Measurements from ENCODE around the gene ZNF483. TPM values are rescaled to one million over a fixed set of nuclear protein-coding genes. Genes with fewer than 3 reads are reported as not detected.
A peak's percentile ranks its signal among the peaks of the same experiment; 100 is the strongest.

ZNF483 gene
- total RNA-seq, 2 donors from 2014 or later: 20.9 to 21.0 TPM

GRCh38 chr9:111514967-111515366 lies 10.0 kb upstream of the ZNF483 start:
- no peaks in the 10 kb centered on the region for H3K4me1 ChIP-seq (ENCODE audit: control insufficient read depth, insufficient read depth, low read length)
- H3K36me3 Mint-ChIP-seq (ENCODE audit: low read depth): peaks cover 2% of the 10 kb centered on the region
- H3K9ac ChIP-seq (ENCODE audit: extremely low read depth, low read length, poor library complexity, severe bottlenecking): no peak overlapping the region
- no peak overlapping the region for H3K27ac Mint-ChIP-seq
- H3K27ac ChIP-seq (ENCODE audit: low read depth, low read length): no peak overlapping the region
- H3K4me3 Mint-ChIP-seq: no peak overlapping the region
- no peaks in the 10 kb centered on the region for H3K36me3 ChIP-seq (ENCODE audit: control insufficient read depth, insufficient read depth, low read length)
- DNase-seq: no peak
- H3K27me3 ChIP-seq (ENCODE audit: control insufficient read depth, insufficient read depth, low read length, poor library complexity, severe bottlenecking): no peaks in the 10 kb centered on the region
- H3K4me1 Mint-ChIP-seq: no peaks in the 10 kb centered on the region
- H3K27me3 Mint-ChIP-seq (ENCODE audit: insufficient read depth): no peaks in the 10 kb centered on the region
- H3K9me3 ChIP-seq (ENCODE audit: control insufficient read depth, low read length): peaks cover 9% of the 10 kb centered on the region
- H3K9me3 Mint-ChIP-seq: peaks cover 31% of the 10 kb centered on the region
- H3K4me3 ChIP-seq (ENCODE audit: low read length): no peak overlapping the region
- no peak for TF ChIP-seq CTCF (conservative IDR thresholded peaks at IDR 0.05)

GRCh38 chr9:111516061-111516465 lies 8.9 kb upstream of the ZNF483 start:
- no peak overlapping the region for H3K9ac ChIP-seq (ENCODE audit: extremely low read depth, low read length, poor library complexity, severe bottlenecking)
- H3K27me3 ChIP-seq (ENCODE audit: control insufficient read depth, insufficient read depth, low read length, poor library complexity, severe bottlenecking): no peaks in the 10 kb centered on the region
- Mint-ChIP-seq H3K9me3 (peaks cover 22% of the 10 kb centered on the region), H3K4me1 (peaks cover 3% of the 10 kb centered on the region), H3K36me3 (ENCODE audit: low read depth) (no peaks in the 10 kb centered on the region), H3K27me3 (ENCODE audit: insufficient read depth) (no peaks in the 10 kb centered on the region), H3K27ac (no peak overlapping the region), H3K4me3 (no peak overlapping the region)
- no peak for TF ChIP-seq CTCF (conservative IDR thresholded peaks at IDR 0.05)
- no peaks in the 10 kb centered on the region for H3K36me3 ChIP-seq (ENCODE audit: control insufficient read depth, insufficient read depth, low read length)
- WGBS, 2 experiments (ENCODE audit: insufficient coverage in 1 of 2, insufficient read length in 1 of 2): 92 to 93% methylated on average over 2 of the region's 2 CpGs
- H3K9me3 ChIP-seq (ENCODE audit: control insufficient read depth, low read length): peaks cover 12% of the 10 kb centered on the region
- H3K27ac ChIP-seq (ENCODE audit: low read depth, low read length): no peak overlapping the region
- H3K4me1 ChIP-seq (ENCODE audit: control insufficient read depth, insufficient read depth, low read length): no peaks in the 10 kb centered on the region
- DNase-seq: peak; percentile 51
- H3K4me3 ChIP-seq (ENCODE audit: low read length): no peak overlapping the region

GRCh38 chr9:111524731-111525055 lies 286 bp upstream of the ZNF483 start:
- H3K27me3 ChIP-seq (ENCODE audit: control insufficient read depth, insufficient read depth, low read length, poor library complexity, severe bottlenecking): peaks cover 10% of the 10 kb centered on the region
- Mint-ChIP-seq H3K36me3 (ENCODE audit: low read depth) (peaks cover 3% of the 10 kb centered on the region), H3K4me3 (peak overlapping the region; percentile 82), H3K4me1 (peaks cover 22% of the 10 kb centered on the region), H3K27me3 (ENCODE audit: insufficient read depth) (peaks cover 10% of the 10 kb centered on the region), H3K9me3 (no peaks in the 10 kb centered on the region), H3K27ac (no peak overlapping the region)
- no peak overlapping the region for H3K27ac ChIP-seq (ENCODE audit: low read depth, low read length)
- H3K9ac ChIP-seq (ENCODE audit: extremely low read depth, low read length, poor library complexity, severe bottlenecking): no peak overlapping the region
- peak overlapping the region; percentile 92 for H3K4me3 ChIP-seq (ENCODE audit: low read length)
- TF ChIP-seq CTCF (conservative IDR thresholded peaks at IDR 0.05): no peak
- H3K36me3 ChIP-seq (ENCODE audit: control insufficient read depth, insufficient read depth, low read length): no peaks in the 10 kb centered on the region
- peaks cover 6% of the 10 kb centered on the region for H3K9me3 ChIP-seq (ENCODE audit: control insufficient read depth, low read length)
- DNase-seq: no peak
- WGBS, 2 experiments (ENCODE audit: insufficient coverage in 1 of 2, insufficient read length in 1 of 2): 35 to 39% methylated on average over 7 of the region's 7 CpGs
- no peaks in the 10 kb centered on the region for H3K4me1 ChIP-seq (ENCODE audit: control insufficient read depth, insufficient read depth, low read length)
